ENCODE measurements around the gene PLAC9.

DNA sequence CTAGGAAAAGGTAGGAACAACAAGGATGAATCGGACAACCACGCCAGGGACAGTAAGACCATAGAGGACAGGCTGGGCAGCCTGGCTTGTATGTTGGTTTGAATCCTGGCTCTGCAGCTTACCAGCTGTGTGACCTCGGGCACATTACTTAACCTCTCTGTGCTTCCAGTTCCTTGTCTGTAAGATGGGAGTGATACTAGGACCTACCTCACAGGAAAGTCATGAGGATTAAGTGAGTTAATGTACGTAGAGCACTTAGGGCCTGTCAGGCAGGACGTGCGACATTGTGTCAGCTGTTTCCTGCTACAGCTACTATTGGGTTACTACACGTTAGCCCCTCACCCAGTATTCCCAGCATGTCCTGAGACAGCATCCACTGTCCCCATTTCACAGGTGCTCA, 32.1 kb downstream of the PLAC9 start:
- TF ChIP-seq, protein P1, sequence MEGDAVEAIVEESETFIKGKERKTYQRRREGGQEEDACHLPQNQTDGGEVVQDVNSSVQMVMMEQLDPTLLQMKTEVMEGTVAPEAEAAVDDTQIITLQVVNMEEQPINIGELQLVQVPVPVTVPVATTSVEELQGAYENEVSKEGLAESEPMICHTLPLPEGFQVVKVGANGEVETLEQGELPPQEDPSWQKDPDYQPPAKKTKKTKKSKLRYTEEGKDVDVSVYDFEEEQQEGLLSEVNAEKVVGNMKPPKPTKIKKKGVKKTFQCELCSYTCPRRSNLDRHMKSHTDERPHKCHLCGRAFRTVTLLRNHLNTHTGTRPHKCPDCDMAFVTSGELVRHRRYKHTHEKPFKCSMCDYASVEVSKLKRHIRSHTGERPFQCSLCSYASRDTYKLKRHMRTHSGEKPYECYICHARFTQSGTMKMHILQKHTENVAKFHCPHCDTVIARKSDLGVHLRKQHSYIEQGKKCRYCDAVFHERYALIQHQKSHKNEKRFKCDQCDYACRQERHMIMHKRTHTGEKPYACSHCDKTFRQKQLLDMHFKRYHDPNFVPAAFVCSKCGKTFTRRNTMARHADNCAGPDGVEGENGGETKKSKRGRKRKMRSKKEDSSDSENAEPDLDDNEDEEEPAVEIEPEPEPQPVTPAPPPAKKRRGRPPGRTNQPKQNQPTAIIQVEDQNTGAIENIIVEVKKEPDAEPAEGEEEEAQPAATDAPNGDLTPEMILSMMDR (IDR thresholded peaks at IDR 0.05; ENCODE audit: insufficient read depth, low read length, poor library complexity, severe bottlenecking), result no peak
- TF ChIP-seq EZH2phosphoT487 (conservative IDR thresholded peaks at IDR 0.05; ENCODE audit: low read length), result no peak

Data from SU-DHL-6 (cell line).